AML-193 (cell line): ENCODE measurements around the gene GDF9.

ENCODE experiments used
- DNase-seq, 2 experiments: peaks; one replicate each; lab custom pipeline; 2025; lab: John Stamatoyannopoulos, UW

GDF9 gene, protein sequence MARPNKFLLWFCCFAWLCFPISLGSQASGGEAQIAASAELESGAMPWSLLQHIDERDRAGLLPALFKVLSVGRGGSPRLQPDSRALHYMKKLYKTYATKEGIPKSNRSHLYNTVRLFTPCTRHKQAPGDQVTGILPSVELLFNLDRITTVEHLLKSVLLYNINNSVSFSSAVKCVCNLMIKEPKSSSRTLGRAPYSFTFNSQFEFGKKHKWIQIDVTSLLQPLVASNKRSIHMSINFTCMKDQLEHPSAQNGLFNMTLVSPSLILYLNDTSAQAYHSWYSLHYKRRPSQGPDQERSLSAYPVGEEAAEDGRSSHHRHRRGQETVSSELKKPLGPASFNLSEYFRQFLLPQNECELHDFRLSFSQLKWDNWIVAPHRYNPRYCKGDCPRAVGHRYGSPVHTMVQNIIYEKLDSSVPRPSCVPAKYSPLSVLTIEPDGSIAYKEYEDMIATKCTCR

GRCh38 chr5:132866342-132867045 is at the start of gene GDF9, which contains the start of gene UQCRQ:
TSS of gene GDF9 (minus strand) at chr5:132866469. CDS start at chr5:132864533, 1,936 bp downstream.
TSS of gene UQCRQ (plus strand) at chr5:132866642. CDS start at chr5:132866882, 240 bp downstream.
- DNase-seq = peak; percentile 97 to 98

GRCh38 chr5:132915681-132916080 is 49.4 kb upstream of the GDF9 start:
- DNase-seq = no peak

DNA sequence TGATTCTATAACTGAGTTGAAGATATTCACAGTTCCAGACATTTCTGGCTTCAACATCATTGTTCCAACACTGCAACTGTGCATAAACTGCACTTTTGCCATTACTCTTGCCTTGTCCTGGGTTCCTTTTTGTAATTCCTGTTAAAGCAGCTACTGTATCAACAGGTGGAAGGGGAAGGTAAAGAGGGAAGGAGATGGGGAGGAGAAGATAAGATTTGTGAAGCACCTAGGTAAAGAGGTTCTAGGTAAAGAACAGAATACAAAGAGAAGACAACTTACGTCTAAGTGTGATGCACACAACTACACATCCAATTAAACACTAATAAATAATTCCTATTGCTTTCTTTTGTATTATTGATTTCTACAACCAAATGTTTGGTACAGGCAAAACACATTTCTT is 43.4 kb upstream of the GDF9 start:
- DNase-seq = no peak

- no peak for DNase-seq
These were observed 40.9 kb upstream of the GDF9 start for GRCh38 chr5:132907161-132907560.

DNA sequence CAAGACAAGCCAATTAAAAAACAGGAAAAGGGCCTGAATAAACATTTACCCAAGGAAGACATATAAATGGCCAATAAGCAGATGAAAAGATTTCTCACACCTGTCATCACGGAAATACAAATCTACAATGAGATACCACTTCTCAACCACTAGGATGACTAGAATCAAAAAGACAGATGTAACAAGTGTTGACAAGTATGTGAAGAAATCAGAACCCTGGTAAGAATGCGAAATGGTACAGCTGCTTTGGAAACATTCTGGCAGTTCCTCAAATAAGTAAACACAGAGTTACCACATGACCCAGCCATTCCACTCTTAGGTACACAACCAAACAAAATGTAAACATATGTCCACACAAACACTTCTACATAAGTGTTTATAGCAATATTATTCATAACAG is 39.7 kb upstream of the GDF9 start:
- no peak for DNase-seq

DNA sequence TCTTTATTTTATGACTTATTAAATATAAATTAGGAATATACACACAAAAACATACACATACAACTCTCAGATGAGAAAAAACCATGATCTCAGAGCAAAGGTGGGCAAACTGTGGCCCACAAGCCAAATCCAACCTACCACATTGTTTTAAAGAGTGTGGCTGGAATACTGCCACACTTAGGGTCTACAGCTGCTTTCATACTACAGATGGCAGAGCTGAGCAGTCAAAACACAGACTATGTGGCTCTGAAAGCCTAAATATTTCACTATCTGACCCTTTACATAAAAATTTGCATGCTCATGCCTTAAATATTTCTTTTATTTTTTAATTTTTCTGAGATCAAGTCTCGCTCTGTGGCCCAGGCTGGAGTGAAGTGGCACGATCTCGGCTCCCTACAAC is 35.5 kb upstream of the GDF9 start:
- DNase-seq = no peak

DNA sequence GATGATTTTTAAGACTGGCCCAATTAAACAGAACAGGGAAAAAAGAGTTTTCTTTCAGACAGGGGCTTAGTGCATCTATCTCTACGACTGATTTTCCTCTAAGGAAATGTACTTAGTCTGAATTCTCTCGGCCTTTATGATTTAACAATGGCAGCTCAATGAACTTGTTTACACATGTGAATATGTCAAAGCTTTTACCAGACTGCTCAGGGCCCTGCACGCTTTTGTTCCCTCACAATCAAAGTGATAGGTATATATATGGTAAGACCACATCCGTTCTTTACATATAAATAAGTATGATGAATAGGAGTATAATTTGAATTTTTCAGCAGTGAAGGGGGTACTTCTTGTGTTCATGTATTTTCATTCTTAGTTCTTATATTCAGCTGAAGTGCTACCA is 34.8 kb upstream of the GDF9 start:
- no peak for DNase-seq

DNA sequence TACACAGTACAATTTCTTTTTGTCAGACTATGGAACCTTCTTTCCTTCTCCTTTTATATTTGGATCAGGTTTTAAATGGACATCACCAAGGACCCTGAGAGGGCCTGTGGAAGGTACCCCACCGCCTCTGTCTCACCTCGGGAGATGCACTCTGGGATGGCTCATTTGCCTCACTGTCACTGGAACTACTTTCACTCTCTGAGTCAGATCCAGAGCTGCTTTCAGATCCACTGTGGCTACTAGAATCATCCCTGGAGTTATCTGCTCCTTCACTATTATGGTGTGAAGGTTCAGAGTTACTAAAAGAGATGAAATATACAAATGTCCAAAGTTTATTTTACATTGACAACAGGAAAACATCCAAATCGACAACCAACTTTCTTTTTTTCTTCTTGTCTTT is 31.8 kb upstream of the GDF9 start:
- no peak for DNase-seq

DNA sequence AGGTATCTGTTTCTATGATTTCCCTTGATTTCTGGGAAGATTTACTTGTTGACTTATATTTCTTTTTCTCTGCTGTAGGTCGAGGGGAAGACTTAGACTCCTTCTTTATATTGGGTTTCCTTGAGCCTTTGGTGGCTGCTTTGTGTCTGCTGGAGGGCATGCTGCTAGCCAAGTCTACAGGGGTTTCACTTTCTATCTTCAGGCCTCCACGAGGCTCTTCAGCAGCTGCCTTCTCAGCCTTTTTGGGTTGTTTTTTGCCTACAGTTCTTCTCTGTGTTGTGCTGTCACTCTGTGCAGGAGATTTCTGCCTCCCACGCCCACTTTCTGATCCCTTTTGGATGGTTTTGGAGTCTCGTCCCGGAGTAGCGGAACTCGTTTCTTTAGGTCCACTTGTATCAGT is 30.4 kb upstream of the GDF9 start:
- no peak for DNase-seq

GRCh38 chr5:132895719-132896305 is 29.5 kb upstream of the GDF9 start:
- no peak for DNase-seq

GRCh38 chr5:132890817-132891216 is 24.5 kb upstream of the GDF9 start:
- no peak for DNase-seq

GRCh38 chr5:132889501-132889900 is 23.2 kb upstream of the GDF9 start:
- no peak for DNase-seq

DNA sequence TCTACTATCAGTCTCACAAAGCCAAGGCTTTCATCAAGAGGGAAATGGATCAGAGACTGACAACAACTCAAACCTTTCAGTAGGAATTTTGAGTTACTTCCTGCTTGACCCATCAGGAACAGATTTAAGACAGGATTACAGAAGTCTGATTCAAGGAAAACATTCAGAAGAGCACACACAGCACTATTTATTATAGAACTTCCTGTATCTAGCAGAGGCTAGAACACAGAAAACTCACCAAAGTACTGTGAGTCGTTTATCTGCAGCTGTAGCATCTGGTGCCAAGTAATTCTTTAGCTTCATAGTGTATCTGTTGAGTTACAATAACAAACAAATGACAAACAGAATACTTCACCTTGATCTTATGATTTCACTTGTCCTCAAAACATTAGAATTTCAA is 21.0 kb upstream of the GDF9 start:
- no peak for DNase-seq

DNA sequence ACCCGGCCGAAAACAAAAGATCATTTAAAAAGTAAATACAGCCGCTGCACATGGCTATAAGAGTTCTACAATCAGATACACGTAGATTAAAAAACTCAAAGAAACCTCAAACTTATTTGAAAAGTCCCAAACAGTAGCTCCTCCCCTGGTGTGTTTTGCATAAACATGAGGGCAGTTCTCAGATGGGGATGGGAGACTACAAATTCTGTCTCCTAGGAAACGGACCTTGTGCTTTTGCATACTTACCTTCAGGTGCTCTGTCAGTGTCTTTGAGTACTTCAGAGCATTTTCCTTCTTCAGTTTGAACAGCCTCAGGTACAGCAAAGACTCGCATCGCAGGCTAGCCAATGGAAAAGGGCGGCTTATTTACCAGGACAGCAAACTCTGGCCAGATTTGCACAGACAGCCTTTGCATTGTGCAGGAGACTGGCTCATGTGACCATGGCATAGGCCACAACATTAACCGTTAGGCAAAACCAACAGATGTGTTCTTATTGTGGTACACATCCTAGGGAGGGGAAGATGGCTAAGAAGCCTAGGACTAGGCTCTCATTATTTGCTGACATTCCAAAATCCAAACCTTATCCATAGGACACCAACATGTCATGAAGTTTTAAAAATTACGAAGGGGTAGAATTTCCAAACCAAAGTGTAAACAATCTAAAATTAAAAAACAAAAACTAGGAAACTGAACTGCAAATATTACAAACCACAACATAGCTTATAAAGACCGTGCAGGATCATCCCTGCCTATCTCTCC is 20.0 kb upstream of the GDF9 start:
- DNase-seq = no peak

- no peak for DNase-seq
These were observed 18.3 kb upstream of the GDF9 start for GRCh38 chr5:132884548-132884947.

GRCh38 chr5:132883261-132883834 is 17.1 kb upstream of the GDF9 start:
- peak; percentile 73 to 78 for DNase-seq

DNA sequence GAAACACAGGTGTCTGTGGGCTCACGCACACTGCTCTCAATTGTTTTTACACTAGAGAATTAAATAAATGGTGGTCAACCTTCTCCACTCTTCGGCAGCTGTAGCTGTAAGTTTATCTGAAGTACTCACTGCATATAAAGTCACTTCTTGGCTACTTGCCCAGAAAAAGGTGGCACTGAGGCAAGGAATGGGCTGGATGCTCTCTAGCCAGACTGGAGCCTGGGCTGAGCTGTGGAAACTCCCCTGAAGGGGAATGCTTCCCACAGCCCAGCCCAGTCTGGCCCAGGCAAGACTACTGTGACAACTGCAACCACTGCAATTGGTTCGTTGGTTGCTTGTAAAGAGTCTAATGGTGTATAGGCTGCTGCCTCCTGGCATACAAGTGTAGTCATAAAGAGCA is 11.7 kb upstream of the GDF9 start:
- DNase-seq = no peak

- DNase-seq = no peak
These were observed 11.2 kb upstream of the GDF9 start for GRCh38 chr5:132877466-132877865.

DNA sequence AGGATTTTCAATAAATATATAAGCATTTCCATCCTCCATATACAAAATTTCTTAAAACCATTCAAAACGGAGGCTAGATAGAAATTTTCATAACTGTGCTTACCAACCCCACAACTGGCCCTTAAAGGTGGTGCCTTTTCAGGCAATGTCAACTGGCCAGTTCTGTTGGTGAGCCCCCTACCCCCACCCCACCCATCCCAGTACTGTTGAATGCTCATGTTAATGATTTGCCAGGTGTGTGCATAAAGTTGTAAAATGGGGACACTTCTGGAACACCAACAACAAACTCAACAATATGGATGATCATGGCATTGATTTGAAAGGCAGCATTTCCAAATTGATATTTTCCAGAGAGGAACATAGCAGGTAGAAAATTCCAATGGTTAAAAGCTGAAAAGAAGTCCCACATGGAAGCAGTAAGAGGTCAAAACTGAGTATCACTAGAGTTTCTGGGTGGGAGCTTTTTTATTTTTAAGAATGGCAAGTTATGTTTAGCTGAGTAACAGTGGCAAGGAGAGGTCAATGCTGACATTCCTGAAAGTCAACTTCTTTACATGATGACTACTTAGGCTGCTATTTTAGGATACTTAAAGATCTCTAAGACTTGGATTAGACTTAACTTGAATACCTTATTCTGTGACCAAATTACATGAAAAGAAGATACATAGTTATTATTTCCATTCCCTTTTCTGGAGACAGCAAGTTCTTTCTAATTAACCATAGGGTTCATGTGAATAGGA is 9.9 kb upstream of the GDF9 start:
- no peak for DNase-seq

GRCh38 chr5:132873930-132874271 is 7.6 kb upstream of the GDF9 start:
- no peak for DNase-seq
